Mesenchymal stem cell (in vitro differentiated cells and primary cell): ENCODE data around the gene PPIL1.

Experiments used
- DNase-seq: peaks from one replicate; pipeline ENCODE4 v3.0.0-alpha.2; 2013
- H2AFZ ChIP-seq: one replicate; pipeline ENCODE4 v1.6.1; 2013; ENCODE audit warnings: low read depth, mild to moderate bottlenecking, control low read depth, inconsistent platforms, low read length, moderate library complexity
- H2AK5ac ChIP-seq: 2 replicates; pipeline ENCODE4 v1.6.1; 2013; ENCODE audit warnings: low read length, moderate library complexity, mild to moderate bottlenecking, inconsistent platforms; ENCODE audit not compliant: severe bottlenecking
- H2BK120ac ChIP-seq: one replicate; pipeline ENCODE4 v1.6.1; 2013; ENCODE audit warnings: low read depth, mild to moderate bottlenecking, inconsistent platforms, low read length, moderate library complexity
- H2BK12ac ChIP-seq, 2 experiments: one replicate each; pipeline ENCODE4 v1.6.1; 2013; ENCODE audit warnings: inconsistent platforms in 2 of 2, low read length in 2 of 2, mild to moderate bottlenecking in 2 of 2, moderate library complexity in 2 of 2, control low read depth in 1 of 2
- H2BK15ac ChIP-seq: one replicate; pipeline ENCODE4 v1.6.1; 2013; ENCODE audit warnings: mild to moderate bottlenecking, low read depth, inconsistent platforms; ENCODE audit not compliant: poor library complexity, severe bottlenecking
- H2BK5ac ChIP-seq: 2 replicates; pipeline ENCODE4 v1.6.1; 2013; ENCODE audit warnings: low read depth, mild to moderate bottlenecking, low read length, control low read depth, inconsistent platforms; ENCODE audit not compliant: poor library complexity, severe bottlenecking
- H3K14ac ChIP-seq, 2 experiments: one replicate each; pipeline ENCODE4 v1.6.1; 2013; ENCODE audit warnings: inconsistent platforms in 2 of 2, low read length in 2 of 2, control low read depth in 1 of 2, mild to moderate bottlenecking in 1 of 2, moderate library complexity in 1 of 2
- H3K18ac ChIP-seq, 2 experiments: one replicate each; pipeline ENCODE4 v1.6.1; 2013; ENCODE audit warnings: inconsistent platforms in 2 of 2, low read length in 2 of 2, control low read depth in 1 of 2, low read depth in 1 of 2, mild to moderate bottlenecking in 1 of 2
- H3K23ac ChIP-seq, 2 experiments: one replicate each; pipeline ENCODE4 v1.6.1; 2013; ENCODE audit warnings: inconsistent platforms in 2 of 2, low read length in 2 of 2, mild to moderate bottlenecking in 2 of 2, moderate library complexity in 2 of 2, control low read depth in 1 of 2
- H3K27ac ChIP-seq: 2 replicates; pipeline ENCODE4 v1.5.1; 2013; ENCODE audit warnings: mild to moderate bottlenecking, moderate library complexity, low read length, control low read depth, inconsistent platforms; ENCODE audit not compliant: poor library complexity, severe bottlenecking
- H3K27me3 ChIP-seq, 2 experiments: 2 replicates each; pipeline versions ENCODE4 v1.6.1 to v1.7.0; 2013; ENCODE audit warnings: low read length in 2 of 2, mild to moderate bottlenecking in 2 of 2, moderate library complexity in 2 of 2, control low read depth in 1 of 2, inconsistent platforms in 1 of 2; ENCODE audit not compliant: control insufficient read depth in 1 of 2, insufficient read depth in 1 of 2
- H3K36me3 ChIP-seq, 2 experiments: 2 replicates each; pipeline versions ENCODE4 v1.6.1 to v1.7.0; 2013; ENCODE audit warnings: low read length in 2 of 2, control low read depth in 1 of 2, inconsistent platforms in 1 of 2, low read depth in 1 of 2, mild to moderate bottlenecking in 1 of 2; ENCODE audit not compliant: insufficient read depth in 2 of 2, control insufficient read depth in 1 of 2
- H3K4ac ChIP-seq, 2 experiments: one replicate each; pipeline ENCODE4 v1.6.1; 2013; ENCODE audit warnings: inconsistent platforms in 2 of 2, low read length in 2 of 2, mild to moderate bottlenecking in 2 of 2, moderate library complexity in 2 of 2, control low read depth in 1 of 2, low read depth in 1 of 2
- H3K4me1 ChIP-seq: 2 replicates; pipeline ENCODE4 v1.6.1; 2013; ENCODE audit warnings: low read depth, low read length, control low read depth; ENCODE audit not compliant: control insufficient read depth, insufficient read depth
- H3K4me2 ChIP-seq: 2 replicates; pipeline ENCODE4 v1.6.1; 2013; ENCODE audit warnings: low read length, mild to moderate bottlenecking, inconsistent platforms; ENCODE audit not compliant: poor library complexity, severe bottlenecking
- H3K4me3 ChIP-seq, 2 experiments: 2 replicates each; pipeline versions ENCODE4 v1.5.1 to v1.7.0; 2013; ENCODE audit warnings: low read length in 2 of 2, mild to moderate bottlenecking in 2 of 2, control low read depth in 1 of 2, low read depth in 1 of 2; ENCODE audit not compliant: insufficient read depth in 1 of 2
- H3K79me1 ChIP-seq: replicated peaks from 2 replicates; pipeline ENCODE4 v1.6.1; 2013; ENCODE audit warnings: mild to moderate bottlenecking, control low read depth, low read length, inconsistent platforms; ENCODE audit not compliant: poor library complexity, severe bottlenecking
- H3K9ac ChIP-seq: 2 replicates; pipeline ENCODE4 v1.7.0; 2013; ENCODE audit warnings: mild to moderate bottlenecking, low read length, moderate library complexity
- H3K9me3 ChIP-seq: 2 replicates; pipeline ENCODE4 v1.7.0; 2013; ENCODE audit warnings: mild to moderate bottlenecking, low read length; ENCODE audit not compliant: control insufficient read depth
- H4K8ac ChIP-seq: one replicate; pipeline ENCODE4 v1.6.1; 2013; ENCODE audit warnings: inconsistent platforms, mild to moderate bottlenecking, low read length, moderate library complexity
- H4K91ac ChIP-seq: one replicate; pipeline ENCODE4 v1.6.1; 2013; ENCODE audit warnings: mild to moderate bottlenecking, low read length, inconsistent platforms
- WGBS: methylation state at CpG from one replicate; pipeline ENCODE4 v1.1.7; 2013; ENCODE audit warnings: mixed read lengths; 5-methylcytosine and 5-hydroxymethylcytosine counted together

The PPIL1 gene

DNA sequence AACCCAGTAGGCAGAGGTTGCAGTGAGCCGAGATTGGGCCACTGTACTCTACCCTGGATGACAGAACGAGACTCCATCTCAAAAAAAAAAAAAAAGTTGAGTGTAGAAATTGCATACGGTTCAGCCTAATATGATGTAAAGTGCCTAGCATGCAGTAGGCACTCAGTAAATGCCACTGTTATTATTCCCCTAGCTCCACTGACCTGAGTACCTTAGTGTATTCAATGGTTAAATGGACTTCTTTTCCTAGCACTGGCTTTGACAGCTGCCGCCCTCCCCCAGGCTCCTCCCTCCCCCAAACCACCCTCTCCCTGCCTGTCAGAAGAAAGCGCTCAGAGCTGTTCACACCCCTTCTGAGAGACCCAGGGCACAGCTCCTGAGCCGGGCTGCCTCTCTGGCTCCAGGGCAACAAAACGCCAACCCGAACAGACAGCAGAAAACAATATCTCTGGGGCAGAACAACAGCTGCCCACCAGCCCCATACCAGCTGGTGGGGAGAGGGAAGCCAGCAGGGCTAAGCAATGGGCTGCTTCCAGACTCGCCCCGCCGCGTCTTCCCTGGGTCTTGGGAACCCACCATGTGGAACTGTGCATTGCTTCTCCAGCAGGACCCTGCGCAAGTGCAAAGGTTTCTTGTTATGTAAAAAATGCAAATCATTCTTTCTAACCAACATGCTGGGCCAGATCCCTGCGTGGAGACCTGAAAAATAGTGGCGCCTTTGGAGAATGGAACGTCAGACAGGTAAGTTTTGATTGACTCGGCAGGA lies 39.8 kb downstream of the PPIL1 start:
- H2AK5ac ChIP-seq: no peak overlapping the region
- peaks cover 6% of the 10 kb centered on the region for H3K9me3 ChIP-seq
- H2BK15ac ChIP-seq: no peak overlapping the region
- H2BK120ac ChIP-seq: no peak overlapping the region
- no peak overlapping the region for H3K23ac ChIP-seq
- WGBS: 38% methylated on average over 15 of the region's 17 CpGs
- no peak overlapping the region for H3K18ac ChIP-seq
- H3K27me3 ChIP-seq: peaks cover 35 to 82% of the 10 kb centered on the region in 2 experiments
- H3K4ac ChIP-seq: no peak overlapping the region
- H4K91ac ChIP-seq: no peak overlapping the region
- H2AFZ ChIP-seq: no peak overlapping the region
- H3K14ac ChIP-seq: no peak overlapping the region
- H3K36me3 ChIP-seq: no peaks in the 10 kb centered on the region
- H4K8ac ChIP-seq: no peak overlapping the region
- H3K9ac ChIP-seq: no peak overlapping the region
- H3K4me2 ChIP-seq: no peak overlapping the region
- no peak for DNase-seq
- H3K79me1 ChIP-seq: no peaks in the 10 kb centered on the region
- no peak overlapping the region for H2BK5ac ChIP-seq
- H3K4me1 ChIP-seq: peaks cover 9% of the 10 kb centered on the region
- H2BK12ac ChIP-seq: no peak overlapping the region
- no peak overlapping the region for H3K27ac ChIP-seq
- H3K4me3 ChIP-seq: no peak overlapping the region

GRCh38 chr6:36833182-36833789 lies 41.3 kb downstream of the PPIL1 start:
- peaks cover 6% of the 10 kb centered on the region for H3K9me3 ChIP-seq
- H3K36me3 ChIP-seq: no peaks in the 10 kb centered on the region
- no peak for DNase-seq
- no peak overlapping the region for H2AFZ ChIP-seq
- H3K79me1 ChIP-seq: no peaks in the 10 kb centered on the region
- H2AK5ac ChIP-seq: no peak overlapping the region
- H3K4ac ChIP-seq: no peak overlapping the region
- no peak overlapping the region for H2BK15ac ChIP-seq
- H3K27me3 ChIP-seq: peaks cover 24 to 81% of the 10 kb centered on the region in 2 experiments
- 92% methylated on average over 5 of the region's 7 CpGs for WGBS
- no peak overlapping the region for H2BK120ac ChIP-seq
- no peak overlapping the region for H3K18ac ChIP-seq
- H3K9ac ChIP-seq: no peak overlapping the region
- no peak overlapping the region for H3K4me2 ChIP-seq
- no peaks in the 10 kb centered on the region for H3K4me1 ChIP-seq
- no peak overlapping the region for H3K4me3 ChIP-seq
- no peak overlapping the region for H2BK5ac ChIP-seq
- H3K14ac ChIP-seq: no peak overlapping the region
- no peak overlapping the region for H2BK12ac ChIP-seq
- H4K8ac ChIP-seq: no peak overlapping the region
- no peak overlapping the region for H3K23ac ChIP-seq
- H4K91ac ChIP-seq: no peak overlapping the region
- no peak overlapping the region for H3K27ac ChIP-seq

- DNase-seq: no peak
- Histone ChIP-seq H3K79me1 (no peaks in the 10 kb centered on the region), H3K4me1 (peaks cover 6% of the 10 kb centered on the region), H4K8ac (no peak overlapping the region), H3K36me3 (no peaks in the 10 kb centered on the region), H3K4ac (no peak overlapping the region), H4K91ac (no peak overlapping the region), H3K27ac (no peak overlapping the region), H2BK12ac (no peak overlapping the region), H2BK15ac (no peak overlapping the region), H3K4me3 (no peak overlapping the region), H2BK5ac (no peak overlapping the region), H3K23ac (no peak overlapping the region), H3K9me3 (peaks cover 6% of the 10 kb centered on the region), H2BK120ac (no peak overlapping the region), H3K9ac (no peak overlapping the region), H3K18ac (no peak overlapping the region), H2AFZ (no peak overlapping the region), H3K4me2 (no peak overlapping the region), H3K14ac (no peak overlapping the region), H3K27me3 (peaks cover 14 to 71% of the 10 kb centered on the region in 2 experiments), H2AK5ac (no peak overlapping the region)
- 96% methylated on average over 5 of the region's 5 CpGs for WGBS
These were observed 42.3 kb downstream of the PPIL1 start for GRCh38 chr6:36832313-36832712.

- H3K36me3 ChIP-seq: no peaks in the 10 kb centered on the region
- no peak overlapping the region for H2BK15ac ChIP-seq
- no peak overlapping the region for H3K4ac ChIP-seq
- H3K27ac ChIP-seq: no peak overlapping the region
- no peak overlapping the region for H2BK5ac ChIP-seq
- H3K27me3 ChIP-seq: peaks cover 0 to 69% of the 10 kb centered on the region in 2 experiments
- H4K91ac ChIP-seq: no peak overlapping the region
- H2BK120ac ChIP-seq: no peak overlapping the region
- no peak overlapping the region for H2AFZ ChIP-seq
- 71% methylated on average over 2 of the region's 2 CpGs for WGBS
- no peak overlapping the region for H3K14ac ChIP-seq
- peaks cover 6% of the 10 kb centered on the region for H3K9me3 ChIP-seq
- H3K23ac ChIP-seq: no peak overlapping the region
- no peak overlapping the region for H3K4me2 ChIP-seq
- no peak overlapping the region for H3K4me3 ChIP-seq
- no peak overlapping the region for H2AK5ac ChIP-seq
- no peak overlapping the region for H3K18ac ChIP-seq
- H4K8ac ChIP-seq: no peak overlapping the region
- H3K79me1 ChIP-seq: no peaks in the 10 kb centered on the region
- H3K9ac ChIP-seq: no peak overlapping the region
- no peak overlapping the region for H2BK12ac ChIP-seq
- peaks cover 14% of the 10 kb centered on the region for H3K4me1 ChIP-seq
- no peak for DNase-seq
These were observed 44.0 kb downstream of the PPIL1 start for GRCh38 chr6:36830577-36830976.
